Panc1 (cell line): ENCODE data around the gene HSD17B14. TPM values are rescaled to one million over a fixed set of nuclear protein-coding genes. Genes with fewer than 3 reads are reported as not detected.
A peak's percentile ranks its signal among the peaks of the same experiment; 100 is the strongest.

Experiments
- ATAC-seq: fragments of 200-7000 bp; cut with Tn5 transposase; 2 replicates; pipeline ENCODE4 v1.9.1; 2020; ENCODE audit warnings: mild to moderate bottlenecking, moderate library complexity
- BruUV-seq: library from RNA; stranded (reverse); fragments of 400-500 nt; replicated peaks from 2 replicates; lab custom pipeline; 2021; lab: Mats Ljungman, UMichigan
- CTCF ChIA-PET: fragments of 300-600 bp; sonication (Branson Sonifier 250); formaldehyde crosslinking; loops from one replicate; lab custom pipeline; 2022; ENCODE audit warnings: antibody characterized with exemption; lab: Charles Lee
- POLR2A ChIA-PET: fragments of 300-600 bp; sonication (Branson Sonifier 250); formaldehyde crosslinking; loops from one replicate; lab custom pipeline; 2022; ENCODE audit warnings: antibody characterized with exemption; lab: Charles Lee
- DNase-seq: peaks from one replicate; pipeline ENCODE4 v3.0.0-alpha.2; 2010; ENCODE audit warnings: low read depth, low spot score
- H3K27ac ChIP-seq: 2 replicates; pipeline ENCODE4 v1.5.1; 2011; ENCODE audit warnings: mild to moderate bottlenecking, low read length, inconsistent platforms
- H3K27me3 ChIP-seq: fragments of 200-500 bp; sonication (Bioruptor generic); 2 replicates; pipeline ENCODE4 v1.6.0; 2014; ENCODE audit warnings: low read length, inconsistent platforms; ENCODE audit not compliant: control insufficient read depth, insufficient read depth
- H3K36me3 ChIP-seq: fragments of 200-500 bp; sonication (Bioruptor generic); 2 replicates; pipeline ENCODE4 v1.5.1; 2014; ENCODE audit warnings: inconsistent platforms, mild to moderate bottlenecking, low read length, moderate library complexity; ENCODE audit not compliant: control insufficient read depth, insufficient read depth
- H3K4me1 ChIP-seq: 2 replicates; pipeline ENCODE4 v1.5.1; 2011; ENCODE audit warnings: inconsistent platforms, mild to moderate bottlenecking, low read length, moderate library complexity; ENCODE audit not compliant: control insufficient read depth, insufficient read depth
- H3K4me3 ChIP-seq, 2 experiments: 2 replicates each; pipeline ENCODE4 v1.5.1; 2011 to 2012; ENCODE audit warnings: low read depth in 2 of 2, low read length in 2 of 2, mild to moderate bottlenecking in 2 of 2, inconsistent platforms in 1 of 2, moderate library complexity in 1 of 2
- H3K9me3 ChIP-seq: fragments of 200-500 bp; sonication (Bioruptor generic); 2 replicates; pipeline ENCODE4 v1.5.1; 2014; ENCODE audit warnings: low read depth, mild to moderate bottlenecking, inconsistent platforms, low read length, moderate library complexity; ENCODE audit not compliant: control insufficient read depth, insufficient read depth
- POLR2AphosphoS5 ChIP-seq: IDR thresholded peaks from 2 replicates; pipeline ENCODE4 v1.6.1; 2012; ENCODE audit warnings: mild to moderate bottlenecking, low read depth, low read length, moderate library complexity
- SIN3A ChIP-seq: IDR thresholded peaks from 2 replicates; pipeline ENCODE4 v1.6.1; 2012; ENCODE audit warnings: low read depth, mild to moderate bottlenecking, low read length, moderate library complexity, borderline replicate concordance; ENCODE audit not compliant: insufficient read depth
- TCF7L2 ChIP-seq: IDR thresholded peaks from 2 replicates; pipeline ENCODE4 v1.6.1; 2011; ENCODE audit warnings: mild to moderate bottlenecking, low read depth, low read length, inconsistent platforms
- in situ Hi-C: cut with HindIII; loops from 2 replicates; pipeline ENCODE4 v1.10.0; 2016; ENCODE audit warnings: low sequenced_read_pairs, low pct_unique_long_range_greater_than_20kb
- intact Hi-C: fragments of 100-400 bp; cut with micrococcal nuclease; formaldehyde crosslinking; loops from one replicate; pipeline ENCODE4 v1.10.0; 2022; ENCODE audit not compliant: unreplicated experiment
- total RNA-seq: library from RNA; stranded (reverse); gene quantifications from one replicate; pipeline ENCODE4 v1.2.1, GENCODE V29; 2021; ENCODE audit not compliant: unreplicated experiment
- TF ChIP-seq, protein P1 (sequence below), 2 experiments: IDR thresholded peaks; 2 replicates each; pipeline ENCODE4 v1.6.1; 2011 to 2012; ENCODE audit warnings: low read depth in 2 of 2, control low read depth in 1 of 2, low read length in 1 of 2, mild to moderate bottlenecking in 1 of 2, moderate library complexity in 1 of 2; ENCODE audit not compliant: insufficient read depth in 1 of 2
- TF ChIP-seq, protein P2 (sequence below): fragments of 450-650 bp; IDR thresholded peaks from 2 replicates; pipeline ENCODE4 v1.5.1; 2017; ENCODE audit warnings: mild to moderate bottlenecking

The HSD17B14 gene
- total RNA-seq, 1 experiment from 2014 or later, result 20.8 TPM

DNA sequence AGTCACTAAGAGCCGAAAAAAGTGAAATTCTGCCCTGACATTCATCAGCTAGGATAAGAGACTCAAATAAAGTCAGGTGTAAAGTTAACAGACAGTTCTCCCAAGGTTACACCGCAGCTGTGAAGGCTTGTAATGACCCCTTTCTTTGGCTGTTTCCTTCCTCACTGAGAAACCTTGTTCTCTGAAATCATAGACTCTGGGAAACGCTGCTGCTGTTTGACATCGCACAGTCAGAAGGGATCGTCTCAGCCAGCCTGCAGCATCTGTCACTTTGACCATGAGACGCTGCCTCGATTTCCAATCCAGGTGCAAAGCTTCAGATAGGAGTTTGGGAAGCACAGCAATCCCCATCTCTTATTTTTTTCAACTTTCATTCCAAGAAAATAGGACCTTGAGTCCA lies 26.1 kb downstream of the HSD17B14 start:
- in situ Hi-C loops (no loop called here), intact Hi-C loops (no loop called here)
- Histone ChIP-seq H3K4me1 (no peaks in the 10 kb centered on the region; the same call in 1 of the 2 replicates), H3K27me3 (no peaks in the 10 kb centered on the region), H3K9me3 (no peaks in the 10 kb centered on the region), H3K4me3 (peak overlapping the region; percentile 63 to 64), H3K36me3 (peaks cover 2% of the 10 kb centered on the region; the same call in 1 of the 2 replicates), H3K27ac (peak overlapping the region; percentile 6; the same call in 1 of the 2 replicates)
- CTCF ChIA-PET, result no interaction called here
- ATAC-seq, result no peak
- no peak for TF ChIP-seq SIN3A
- TF ChIP-seq, protein P1, sequence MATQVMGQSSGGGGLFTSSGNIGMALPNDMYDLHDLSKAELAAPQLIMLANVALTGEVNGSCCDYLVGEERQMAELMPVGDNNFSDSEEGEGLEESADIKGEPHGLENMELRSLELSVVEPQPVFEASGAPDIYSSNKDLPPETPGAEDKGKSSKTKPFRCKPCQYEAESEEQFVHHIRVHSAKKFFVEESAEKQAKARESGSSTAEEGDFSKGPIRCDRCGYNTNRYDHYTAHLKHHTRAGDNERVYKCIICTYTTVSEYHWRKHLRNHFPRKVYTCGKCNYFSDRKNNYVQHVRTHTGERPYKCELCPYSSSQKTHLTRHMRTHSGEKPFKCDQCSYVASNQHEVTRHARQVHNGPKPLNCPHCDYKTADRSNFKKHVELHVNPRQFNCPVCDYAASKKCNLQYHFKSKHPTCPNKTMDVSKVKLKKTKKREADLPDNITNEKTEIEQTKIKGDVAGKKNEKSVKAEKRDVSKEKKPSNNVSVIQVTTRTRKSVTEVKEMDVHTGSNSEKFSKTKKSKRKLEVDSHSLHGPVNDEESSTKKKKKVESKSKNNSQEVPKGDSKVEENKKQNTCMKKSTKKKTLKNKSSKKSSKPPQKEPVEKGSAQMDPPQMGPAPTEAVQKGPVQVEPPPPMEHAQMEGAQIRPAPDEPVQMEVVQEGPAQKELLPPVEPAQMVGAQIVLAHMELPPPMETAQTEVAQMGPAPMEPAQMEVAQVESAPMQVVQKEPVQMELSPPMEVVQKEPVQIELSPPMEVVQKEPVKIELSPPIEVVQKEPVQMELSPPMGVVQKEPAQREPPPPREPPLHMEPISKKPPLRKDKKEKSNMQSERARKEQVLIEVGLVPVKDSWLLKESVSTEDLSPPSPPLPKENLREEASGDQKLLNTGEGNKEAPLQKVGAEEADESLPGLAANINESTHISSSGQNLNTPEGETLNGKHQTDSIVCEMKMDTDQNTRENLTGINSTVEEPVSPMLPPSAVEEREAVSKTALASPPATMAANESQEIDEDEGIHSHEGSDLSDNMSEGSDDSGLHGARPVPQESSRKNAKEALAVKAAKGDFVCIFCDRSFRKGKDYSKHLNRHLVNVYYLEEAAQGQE (IDR thresholded peaks at IDR 0.05; ENCODE audit: insufficient read depth in 1 of 2, low read depth in 2 of 2, low read length in 1 of 2), result no peak
- no peak for TF ChIP-seq TCF7L2
- TF ChIP-seq, protein P2, sequence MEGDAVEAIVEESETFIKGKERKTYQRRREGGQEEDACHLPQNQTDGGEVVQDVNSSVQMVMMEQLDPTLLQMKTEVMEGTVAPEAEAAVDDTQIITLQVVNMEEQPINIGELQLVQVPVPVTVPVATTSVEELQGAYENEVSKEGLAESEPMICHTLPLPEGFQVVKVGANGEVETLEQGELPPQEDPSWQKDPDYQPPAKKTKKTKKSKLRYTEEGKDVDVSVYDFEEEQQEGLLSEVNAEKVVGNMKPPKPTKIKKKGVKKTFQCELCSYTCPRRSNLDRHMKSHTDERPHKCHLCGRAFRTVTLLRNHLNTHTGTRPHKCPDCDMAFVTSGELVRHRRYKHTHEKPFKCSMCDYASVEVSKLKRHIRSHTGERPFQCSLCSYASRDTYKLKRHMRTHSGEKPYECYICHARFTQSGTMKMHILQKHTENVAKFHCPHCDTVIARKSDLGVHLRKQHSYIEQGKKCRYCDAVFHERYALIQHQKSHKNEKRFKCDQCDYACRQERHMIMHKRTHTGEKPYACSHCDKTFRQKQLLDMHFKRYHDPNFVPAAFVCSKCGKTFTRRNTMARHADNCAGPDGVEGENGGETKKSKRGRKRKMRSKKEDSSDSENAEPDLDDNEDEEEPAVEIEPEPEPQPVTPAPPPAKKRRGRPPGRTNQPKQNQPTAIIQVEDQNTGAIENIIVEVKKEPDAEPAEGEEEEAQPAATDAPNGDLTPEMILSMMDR, result no peak
- TF ChIP-seq POLR2AphosphoS5, result no peak
- DNase-seq, result no peak
- POLR2A ChIA-PET, result no interaction called here
- BruUV-seq, result TSS peak; percentile 76

DNA sequence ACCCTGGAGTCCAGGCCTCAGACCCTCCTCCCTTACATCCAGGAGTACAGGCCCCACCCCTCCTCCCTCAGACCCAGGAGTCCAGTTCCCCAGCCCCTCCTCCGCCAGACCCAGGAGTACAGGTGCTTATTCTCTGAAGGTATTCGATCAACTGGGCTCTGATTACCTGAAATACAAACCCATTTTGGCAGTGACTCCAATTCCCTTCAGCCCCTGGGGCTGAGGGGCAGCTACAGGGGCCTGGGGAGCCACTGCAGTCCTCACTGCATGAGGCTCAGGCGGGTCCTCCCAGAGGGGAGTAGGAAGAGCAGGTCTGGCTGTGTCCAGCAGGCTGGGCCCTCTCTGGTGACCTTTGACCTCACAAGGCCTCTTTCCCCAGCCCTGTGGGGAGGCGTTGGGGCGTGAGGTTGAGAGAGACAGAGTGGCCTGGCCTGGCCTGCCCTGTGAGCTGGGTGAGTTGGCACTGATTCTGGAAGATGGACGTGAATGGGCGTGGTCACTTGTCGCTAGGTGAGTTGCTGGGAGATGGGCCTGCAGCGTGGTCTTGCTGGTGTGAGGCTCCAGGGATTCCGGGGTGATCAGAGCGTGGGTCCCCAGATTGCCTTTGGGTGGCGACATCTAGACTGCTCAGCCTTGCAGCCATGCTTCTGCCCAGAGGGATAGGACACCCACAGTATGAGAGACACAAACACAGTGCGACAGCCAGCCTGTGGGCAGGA lies 28.5 kb downstream of the HSD17B14 start:
- Histone ChIP-seq H3K36me3 (peaks cover 2% of the 10 kb centered on the region; the same call in 1 of the 2 replicates), H3K4me1 (no peaks in the 10 kb centered on the region; the same call in 1 of the 2 replicates), H3K9me3 (no peaks in the 10 kb centered on the region), H3K4me3 (no peak overlapping the region), H3K27ac (no peak overlapping the region), H3K27me3 (no peaks in the 10 kb centered on the region)
- BruUV-seq, result no TSS peak
- DNase-seq (no peak), ATAC-seq (no peak)
- CTCF ChIA-PET, result interaction anchor here (0.6 kb wide), 1 partner anchor 417 kb away, joined by 3 read pairs; no protein-coding TSS in a partner anchor
- in situ Hi-C loops, result no loop called here
- intact Hi-C loops, result no loop called here
- POLR2A ChIA-PET, result interaction anchor here (0.7 kb wide), 1 partner anchor 11 kb away, joined by 3 read pairs; no protein-coding TSS in a partner anchor
- TF ChIP-seq POLR2AphosphoS5, result no peak
- TF ChIP-seq, protein P1 (IDR thresholded peaks at IDR 0.05; ENCODE audit: insufficient read depth in 1 of 2, low read depth in 2 of 2, low read length in 1 of 2), result no peak
- TF ChIP-seq SIN3A, result no peak
- TF ChIP-seq, protein P2, result no peak
- no peak for TF ChIP-seq TCF7L2
